OCI-LY7 (cell line): ENCODE data around the gene FHIT.

Experiments
- EZH2phosphoT487 ChIP-seq: fragments of 200-600 bp; sonication (generic); IDR thresholded peaks from 2 replicates; pipeline ENCODE4 v1.6.1; 2018; ENCODE audit warnings: low read depth, borderline replicate concordance, mild to moderate bottlenecking, mixed run types, antibody characterized with exemption, low read length, moderate library complexity, mixed read lengths
- TF ChIP-seq, protein P1 (sequence below): fragments of 200-600 bp; sonication (generic); conservative IDR thresholded peaks from 2 replicates; pipeline ENCODE4 v1.5.1; 2014; ENCODE audit warnings: mild to moderate bottlenecking, antibody characterized with exemption, low read length, moderate library complexity, mixed read lengths

DNA sequence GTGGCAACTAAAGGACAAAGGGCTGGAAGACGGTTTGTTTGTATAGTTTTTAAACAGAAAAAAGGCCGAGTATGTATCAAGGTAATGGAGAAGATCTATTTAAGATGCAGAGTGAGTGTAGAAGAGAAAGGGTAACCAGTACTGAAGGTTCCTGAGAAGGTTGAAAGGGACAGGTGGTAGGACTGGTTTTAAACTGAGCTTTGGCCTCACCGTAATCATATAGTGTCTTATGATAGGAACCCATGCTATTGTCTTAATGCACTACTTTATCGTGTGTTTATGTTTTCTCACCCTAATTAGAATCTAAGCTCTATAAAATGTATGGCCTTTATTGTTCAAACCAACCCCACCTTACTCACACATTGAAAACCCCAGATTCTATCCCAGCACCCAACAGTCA lies 32.7 kb downstream of the FHIT start:
- TF ChIP-seq, protein P1, sequence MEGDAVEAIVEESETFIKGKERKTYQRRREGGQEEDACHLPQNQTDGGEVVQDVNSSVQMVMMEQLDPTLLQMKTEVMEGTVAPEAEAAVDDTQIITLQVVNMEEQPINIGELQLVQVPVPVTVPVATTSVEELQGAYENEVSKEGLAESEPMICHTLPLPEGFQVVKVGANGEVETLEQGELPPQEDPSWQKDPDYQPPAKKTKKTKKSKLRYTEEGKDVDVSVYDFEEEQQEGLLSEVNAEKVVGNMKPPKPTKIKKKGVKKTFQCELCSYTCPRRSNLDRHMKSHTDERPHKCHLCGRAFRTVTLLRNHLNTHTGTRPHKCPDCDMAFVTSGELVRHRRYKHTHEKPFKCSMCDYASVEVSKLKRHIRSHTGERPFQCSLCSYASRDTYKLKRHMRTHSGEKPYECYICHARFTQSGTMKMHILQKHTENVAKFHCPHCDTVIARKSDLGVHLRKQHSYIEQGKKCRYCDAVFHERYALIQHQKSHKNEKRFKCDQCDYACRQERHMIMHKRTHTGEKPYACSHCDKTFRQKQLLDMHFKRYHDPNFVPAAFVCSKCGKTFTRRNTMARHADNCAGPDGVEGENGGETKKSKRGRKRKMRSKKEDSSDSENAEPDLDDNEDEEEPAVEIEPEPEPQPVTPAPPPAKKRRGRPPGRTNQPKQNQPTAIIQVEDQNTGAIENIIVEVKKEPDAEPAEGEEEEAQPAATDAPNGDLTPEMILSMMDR, result no peak
- TF ChIP-seq EZH2phosphoT487, result no peak
